NCI-H1436 treated with DMSO at 0.1 percent for 48 hours (cell line): ENCODE data around the gene KDM2B.
A peak's percentile ranks its signal among the peaks of the same experiment; 100 is the strongest.
"Not testable (repeated sequence)": the region's sequence is repeated elsewhere in the genome, so short reads cannot be mapped to it uniquely, and the experiment has no call there.

Source experiments
- DNase-seq: peaks from one replicate; lab custom pipeline; 2025; lab: John Stamatoyannopoulos, UW

KDM2B gene

DNA sequence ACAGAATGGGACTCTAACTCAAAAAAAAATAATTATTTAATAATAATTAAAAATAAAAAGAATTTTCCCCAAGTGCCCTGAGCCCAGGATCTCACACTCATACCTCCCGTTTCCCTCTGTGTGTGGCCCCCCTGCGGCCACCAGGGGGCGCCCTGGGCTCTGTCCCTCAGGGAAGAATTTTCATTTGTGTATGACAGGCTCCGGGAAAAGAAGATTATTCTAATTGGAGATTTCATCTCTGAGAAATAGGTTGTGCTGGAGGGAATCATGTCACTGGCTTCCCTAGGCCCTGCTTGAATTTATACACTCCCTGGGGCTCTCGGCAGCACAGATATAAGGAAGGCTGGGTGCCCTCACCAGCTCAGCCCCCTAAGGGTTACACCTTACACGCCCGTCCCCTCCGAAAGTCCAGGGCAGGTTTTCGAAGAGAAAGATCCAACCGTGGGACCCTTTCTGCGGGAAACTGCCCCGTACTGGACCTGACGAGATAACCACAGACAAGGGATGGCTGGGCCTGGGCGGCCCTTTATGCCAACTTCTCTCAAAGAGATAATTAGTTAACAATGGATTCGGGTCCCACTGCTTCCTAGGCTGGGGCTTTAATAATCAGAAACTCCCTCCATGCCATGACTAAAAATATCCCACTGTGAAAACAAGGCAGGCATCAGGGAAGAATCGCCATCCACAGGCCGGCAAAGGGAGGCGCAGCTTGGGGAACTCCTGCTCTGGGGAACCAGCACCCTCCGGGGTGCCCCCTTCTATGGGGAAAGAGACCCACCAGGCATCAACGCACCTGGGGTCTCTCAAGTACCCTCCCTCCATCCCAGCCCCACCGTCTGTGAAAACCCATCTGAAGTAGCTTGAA is 80.7 kb downstream of the KDM2B start:
- peak; percentile 17 for DNase-seq

DNA sequence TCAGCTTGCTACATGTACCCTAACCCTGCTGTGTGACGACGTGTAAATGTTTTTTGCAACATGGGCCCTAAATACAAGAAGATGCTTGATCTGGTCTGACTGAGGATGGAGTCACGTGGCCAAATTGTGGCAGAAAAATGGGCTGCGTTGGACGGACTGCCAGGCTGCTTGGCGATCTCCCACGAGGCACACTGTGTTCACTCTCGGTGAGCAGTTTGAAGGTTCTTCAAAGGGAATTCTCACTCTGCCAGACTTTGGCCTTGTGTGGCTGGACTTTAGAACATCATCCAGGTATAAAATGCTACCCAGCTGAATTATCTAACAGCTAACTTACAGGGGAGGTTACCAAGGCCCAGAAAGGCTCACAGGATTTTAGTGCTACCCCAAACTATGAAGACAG is 85.1 kb downstream of the KDM2B start:
- DNase-seq, result no peak

DNA sequence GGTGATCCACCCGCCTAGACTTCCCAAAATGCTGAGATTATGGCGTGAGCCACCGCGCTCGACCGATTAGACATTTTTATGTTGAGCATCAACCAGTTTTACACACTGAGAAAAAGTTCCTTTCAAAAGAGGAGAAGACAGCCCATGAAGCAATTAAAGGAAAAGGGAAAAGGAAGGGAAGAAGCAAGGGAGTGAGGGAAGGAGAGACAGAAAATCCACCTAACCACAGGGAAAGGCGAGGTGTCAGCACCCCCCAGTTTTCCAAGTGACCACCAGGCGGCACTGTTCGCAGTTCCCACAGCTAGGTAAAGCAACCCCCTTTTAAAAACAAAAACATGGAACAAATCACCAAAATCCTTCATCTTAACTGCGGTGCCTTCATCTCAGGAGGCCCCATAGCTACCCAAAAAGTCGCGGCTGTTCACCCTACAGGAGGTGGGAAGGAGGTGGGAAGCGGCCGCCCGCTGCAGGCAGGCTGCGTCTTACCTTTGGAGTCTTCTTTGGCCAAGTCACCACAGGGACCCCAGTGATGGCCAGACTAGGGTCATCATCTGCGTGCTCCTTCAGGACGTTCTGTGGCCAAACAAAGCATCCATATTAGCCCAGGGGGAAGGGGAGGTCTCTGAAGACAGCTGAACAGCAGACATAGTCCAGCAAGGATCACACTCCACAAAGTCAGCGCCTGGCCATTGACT is 86.6 kb downstream of the KDM2B start:
- DNase-seq, result no peak

DNA sequence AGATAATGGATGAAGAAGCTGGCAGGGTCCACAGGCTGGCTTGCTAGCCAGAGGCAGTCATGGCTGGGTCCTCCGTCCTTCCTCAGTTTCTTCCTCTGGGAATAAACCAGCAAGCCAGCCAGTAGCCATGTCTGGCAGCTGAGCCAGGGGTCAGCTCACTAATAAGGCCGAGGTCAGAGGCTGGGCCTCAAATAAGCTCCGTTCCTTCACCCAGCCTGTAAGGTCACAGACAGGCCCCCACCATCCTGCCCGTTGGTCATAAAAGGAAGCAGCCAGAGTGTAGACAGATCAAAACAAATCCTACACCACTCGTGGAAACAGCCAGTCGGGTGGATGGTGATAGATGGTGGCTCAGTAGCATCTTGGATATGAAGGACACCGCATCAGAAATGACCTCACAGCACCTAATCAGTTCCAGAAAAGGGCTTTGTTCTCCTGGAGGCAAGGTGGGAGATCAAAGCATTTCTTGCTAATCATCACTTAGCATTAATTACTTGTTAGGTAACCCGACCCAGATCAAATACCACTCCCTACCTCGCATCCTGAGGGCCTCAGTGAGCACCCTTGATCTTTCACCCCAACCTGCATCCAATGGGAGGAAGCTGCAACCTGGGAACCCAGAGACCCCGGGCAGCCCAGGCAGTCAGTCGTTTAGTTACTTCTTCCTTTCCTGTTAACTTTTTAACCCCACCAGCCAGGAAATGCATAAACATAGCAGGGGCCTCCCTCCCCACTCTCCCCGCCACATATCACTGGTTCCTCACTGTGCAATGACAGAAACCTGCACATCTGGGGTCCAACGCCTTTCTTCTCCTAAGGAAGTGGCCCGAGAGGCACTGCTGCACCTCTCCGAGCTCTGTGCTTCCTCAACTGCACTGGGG is 90.2 kb downstream of the KDM2B start:
- no peak for DNase-seq

DNA sequence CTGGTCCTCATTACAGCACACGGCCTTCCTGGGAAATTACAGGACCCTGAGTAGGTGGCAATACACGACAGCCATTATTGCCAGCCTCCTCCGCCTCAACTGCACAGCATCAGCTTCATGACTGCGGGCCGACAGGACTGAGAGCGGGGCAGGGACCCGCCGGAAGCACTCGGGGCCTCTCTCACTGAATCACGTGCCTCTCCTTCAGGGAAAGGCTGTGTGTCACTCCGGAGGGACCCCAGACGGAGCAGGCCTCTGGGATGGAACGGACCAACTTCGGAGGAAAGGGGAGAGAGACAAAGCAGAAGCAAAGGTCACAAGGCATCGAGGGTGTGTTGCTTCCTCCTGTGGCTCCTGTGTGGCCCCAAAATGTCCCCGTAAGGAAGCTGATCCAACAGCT is 90.9 kb downstream of the KDM2B start:
- DNase-seq, result no peak

DNA sequence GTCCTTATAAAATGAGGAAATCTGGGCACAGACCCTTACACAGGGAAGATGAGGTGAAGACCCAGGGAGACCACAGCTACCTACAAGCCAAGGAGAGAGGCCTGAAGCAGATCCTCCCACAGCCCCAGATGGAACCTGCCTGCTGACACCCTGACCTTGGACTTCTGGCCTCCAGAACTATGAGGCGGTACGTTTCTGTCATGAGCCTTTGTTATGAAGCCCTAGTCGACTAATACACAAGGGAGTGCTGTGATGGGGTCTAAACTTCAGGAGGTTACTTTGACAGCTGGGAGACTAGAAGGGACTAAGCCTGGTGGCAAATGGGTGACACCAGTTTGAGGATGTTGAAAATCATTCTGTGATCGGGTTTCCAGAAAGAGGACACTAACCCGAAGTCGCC is 95.9 kb downstream of the KDM2B start:
- DNase-seq, result no peak

DNA sequence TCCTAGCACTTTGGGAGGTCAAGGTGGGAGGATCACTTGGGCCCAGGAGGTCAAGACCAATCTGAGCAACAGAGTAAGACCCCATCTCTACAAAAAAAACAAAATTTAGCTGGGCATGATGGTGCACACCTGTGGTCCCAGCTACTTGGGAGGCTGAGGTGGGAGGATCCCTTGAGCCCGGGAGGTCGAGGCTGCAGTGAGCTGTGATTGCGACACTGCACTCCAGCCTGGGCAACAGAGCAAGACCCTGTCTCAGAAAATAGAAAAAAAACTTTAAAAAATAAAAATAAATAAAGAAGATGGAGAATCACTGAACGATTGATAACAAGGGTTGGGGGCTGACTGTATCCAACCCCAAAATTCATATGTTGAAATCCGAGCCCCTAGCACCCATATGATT is 96.3 kb downstream of the KDM2B start:
- DNase-seq, result not testable (repeated sequence)

DNA sequence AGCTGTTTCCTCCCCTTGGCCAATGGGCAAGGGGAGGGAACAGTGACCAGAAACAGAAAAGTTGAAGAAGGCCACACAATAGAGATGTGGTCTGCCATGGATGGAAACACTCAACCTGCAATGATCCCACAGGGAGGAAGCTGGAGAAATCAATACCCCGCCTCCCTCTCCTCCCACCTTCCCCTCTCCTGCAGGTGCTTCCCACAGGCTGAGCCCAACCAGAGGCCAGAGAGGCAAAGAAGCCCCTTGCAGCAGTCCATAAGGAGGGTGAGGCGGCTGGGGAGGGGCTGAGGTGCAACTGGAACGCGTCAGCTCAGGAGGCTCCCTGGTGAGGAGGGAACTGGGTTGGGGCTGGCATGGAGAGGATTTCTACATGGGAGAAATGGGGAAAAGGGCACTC is 96.9 kb downstream of the KDM2B start:
- no peak for DNase-seq

DNA sequence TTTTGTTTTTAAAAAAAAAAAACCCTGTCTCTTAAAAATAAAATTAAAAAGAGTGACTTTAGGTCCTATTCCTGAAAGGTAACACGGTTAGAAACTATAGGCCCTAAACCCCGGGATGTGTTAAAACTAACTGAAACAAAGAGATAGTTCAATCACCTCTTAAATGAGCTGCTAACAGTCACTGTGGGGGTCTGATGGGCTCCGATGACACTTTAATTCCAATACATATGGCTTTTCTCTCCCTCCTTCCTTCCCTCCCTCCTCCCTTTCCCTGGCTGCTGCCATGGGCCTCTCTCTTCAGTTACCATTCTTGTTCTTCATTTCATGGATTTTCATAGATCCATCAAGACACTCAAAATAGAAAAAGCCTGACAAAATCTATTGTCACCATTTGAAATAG is 104.3 kb downstream of the KDM2B start:
- no peak for DNase-seq

DNA sequence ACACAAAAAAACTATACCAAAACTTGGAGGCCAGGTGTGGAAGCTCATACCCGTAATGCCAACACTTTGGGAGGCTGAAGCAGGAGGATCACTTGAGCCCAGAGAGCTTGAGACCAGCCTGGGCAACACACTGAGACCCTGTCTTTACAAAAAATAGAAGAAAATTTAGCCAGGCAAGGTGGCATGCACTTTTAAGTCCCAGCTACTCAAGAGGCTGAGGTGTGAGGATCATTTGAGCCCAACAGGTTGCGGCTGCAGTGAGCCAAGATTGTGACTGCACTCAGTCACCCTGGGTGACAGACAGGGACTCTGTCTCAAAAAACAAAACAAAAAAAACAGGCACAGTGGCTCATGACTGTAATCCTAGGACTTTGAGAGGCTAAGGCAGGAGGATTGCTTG is 105.5 kb downstream of the KDM2B start:
- no peak for DNase-seq

DNA sequence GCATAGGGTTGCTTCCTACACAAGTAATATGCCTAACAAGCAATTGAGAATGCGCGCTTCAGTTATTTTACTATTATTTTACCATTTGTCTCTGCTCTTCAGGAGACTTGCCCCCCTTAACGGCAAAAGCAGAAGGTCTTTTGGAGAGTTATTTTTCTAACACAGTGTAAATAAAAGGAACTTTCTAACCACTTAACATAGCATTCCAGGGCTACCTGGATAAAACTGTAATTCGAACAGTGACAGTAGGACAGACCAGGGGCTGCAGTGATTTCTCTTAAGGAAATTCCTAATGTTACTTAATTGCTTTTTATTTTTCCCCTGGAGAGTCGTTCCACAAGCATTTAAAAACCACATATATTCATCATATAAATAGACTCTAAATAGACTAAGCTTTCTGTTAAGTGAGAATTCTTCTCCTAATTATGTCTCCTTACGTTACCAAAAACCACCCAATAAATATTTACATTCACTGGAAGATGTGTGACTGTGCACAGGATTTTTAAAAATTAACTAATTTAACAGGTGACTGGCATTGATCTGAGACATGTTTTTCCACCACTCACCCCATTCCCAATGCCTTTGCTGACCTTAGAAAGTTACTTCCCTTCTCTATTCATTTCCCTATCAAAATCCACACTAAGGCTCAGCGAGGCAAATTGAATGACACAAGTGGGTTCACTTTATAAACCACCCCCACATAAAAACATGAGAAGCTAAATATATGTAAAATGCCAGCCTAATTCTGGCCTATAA is 108.5 kb downstream of the KDM2B start:
- no peak for DNase-seq

DNA sequence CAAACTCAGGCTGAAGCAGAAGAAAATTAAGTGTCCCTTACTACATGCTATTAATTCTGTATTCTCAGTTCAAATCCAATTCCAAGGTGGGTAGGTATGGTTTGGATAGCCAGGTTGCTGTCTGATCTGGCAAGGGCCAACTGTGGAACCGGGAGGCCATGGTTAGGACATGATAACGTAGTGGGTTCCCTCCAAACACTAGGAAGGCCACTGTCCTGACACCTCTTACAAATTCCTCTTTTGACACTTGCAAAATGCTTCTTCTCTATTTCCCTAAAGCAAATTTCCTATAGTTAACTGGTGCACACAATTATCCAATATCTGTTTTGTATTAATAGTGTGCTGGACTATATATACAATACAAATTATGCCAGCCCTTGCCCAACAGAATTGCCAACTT is 110.1 kb downstream of the KDM2B start:
- no peak for DNase-seq

DNA sequence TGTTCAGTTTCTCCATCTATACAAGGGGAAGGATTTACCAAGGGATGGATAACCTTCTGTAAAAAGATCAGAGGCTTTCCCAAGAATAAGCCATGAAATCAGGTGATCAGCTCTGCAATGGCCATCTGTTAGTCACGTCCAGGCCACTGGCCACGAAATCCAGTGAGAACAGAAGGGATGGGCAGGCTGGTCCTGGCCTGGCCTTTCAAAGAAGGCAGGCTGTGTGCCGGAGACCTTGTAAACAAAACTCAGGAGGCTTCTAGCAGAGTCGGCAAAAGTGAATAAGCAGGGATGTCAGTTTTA is 112.4 kb downstream of the KDM2B start:
- no peak for DNase-seq

DNA sequence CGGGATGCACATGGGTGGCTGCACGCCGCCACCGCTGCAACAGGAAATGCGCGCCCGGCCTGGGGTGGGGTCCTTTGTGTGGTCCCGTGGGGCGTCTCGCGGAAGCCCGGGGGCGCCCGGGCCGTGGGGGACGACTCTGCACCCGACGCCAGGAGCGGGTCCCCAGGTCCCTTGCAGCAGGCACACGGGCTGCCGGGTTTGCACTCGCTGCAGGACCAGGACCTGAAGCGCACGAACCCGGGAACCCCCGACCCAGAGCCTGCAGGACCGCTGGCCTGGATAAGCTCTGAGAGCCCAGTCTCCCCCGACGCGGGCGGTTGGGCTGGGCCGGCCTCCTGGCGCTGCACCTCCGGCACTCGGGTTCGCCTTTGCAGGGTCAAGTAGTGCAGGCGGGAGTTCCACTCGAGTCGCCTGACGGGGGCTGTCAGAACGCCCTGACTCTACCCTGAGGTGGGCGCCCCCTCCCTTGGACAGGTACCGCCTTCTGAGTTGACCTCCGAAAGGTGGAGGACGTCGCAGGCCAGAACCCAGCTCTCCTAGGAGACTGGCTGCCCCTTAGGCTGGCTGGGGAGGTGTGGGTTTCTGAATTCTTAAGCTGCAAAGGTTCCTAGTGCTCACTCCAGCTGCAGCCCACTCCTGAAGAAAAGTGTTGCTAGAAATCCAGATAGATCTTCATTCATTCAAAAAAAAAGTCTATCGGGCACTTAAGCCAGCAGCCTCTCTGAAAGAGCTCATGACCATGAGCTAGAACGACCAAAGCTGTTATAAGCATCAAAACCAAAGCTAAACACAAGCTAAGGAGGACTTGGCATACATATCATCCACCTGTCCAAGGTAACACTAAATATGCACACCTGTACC is 113.0 kb downstream of the KDM2B start:
- DNase-seq, result no peak

DNA sequence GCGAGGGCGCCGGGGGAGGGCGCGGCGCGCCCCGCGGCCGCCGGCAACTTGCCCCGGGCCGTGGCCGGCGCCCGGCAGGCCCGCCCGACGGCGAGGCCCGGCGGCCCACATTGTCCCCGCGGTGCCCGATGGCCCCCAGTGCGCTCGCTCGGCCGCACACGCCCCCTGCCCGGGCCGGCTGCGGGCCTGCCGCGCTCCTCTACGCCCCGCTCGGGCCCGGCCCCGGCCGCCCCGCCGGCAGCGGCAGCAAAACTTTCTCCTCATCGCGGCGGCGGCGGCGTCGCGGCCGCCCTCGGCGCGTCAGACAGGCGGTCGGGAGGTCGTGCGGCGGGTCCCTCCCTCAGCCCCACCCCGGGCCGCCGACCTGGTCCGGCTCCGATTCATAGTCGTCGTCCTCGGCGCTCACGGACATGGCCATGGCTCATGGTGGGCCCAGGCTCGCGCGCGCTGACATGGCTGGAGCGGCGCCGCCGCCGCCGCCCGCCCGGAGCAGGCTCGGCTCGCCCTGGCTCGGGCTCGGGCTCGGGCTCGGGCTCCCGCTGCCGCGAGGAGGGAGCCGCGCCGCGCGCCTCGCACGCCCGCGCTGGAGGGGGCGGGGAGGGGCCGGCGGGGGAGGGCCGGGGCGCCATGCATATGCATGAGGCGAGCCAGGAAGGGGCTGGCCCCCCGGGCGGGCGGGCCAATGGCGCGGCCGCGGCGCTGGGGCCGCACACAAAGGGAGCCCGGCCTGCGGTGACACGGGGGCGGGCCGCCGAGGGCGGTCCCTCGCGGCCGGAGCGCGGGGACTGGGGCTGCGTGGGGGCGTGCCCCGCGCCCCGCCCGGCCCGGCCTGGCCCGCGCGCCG is 113.8 kb downstream of the KDM2B start:
- DNase-seq, result peak; percentile 14

DNA sequence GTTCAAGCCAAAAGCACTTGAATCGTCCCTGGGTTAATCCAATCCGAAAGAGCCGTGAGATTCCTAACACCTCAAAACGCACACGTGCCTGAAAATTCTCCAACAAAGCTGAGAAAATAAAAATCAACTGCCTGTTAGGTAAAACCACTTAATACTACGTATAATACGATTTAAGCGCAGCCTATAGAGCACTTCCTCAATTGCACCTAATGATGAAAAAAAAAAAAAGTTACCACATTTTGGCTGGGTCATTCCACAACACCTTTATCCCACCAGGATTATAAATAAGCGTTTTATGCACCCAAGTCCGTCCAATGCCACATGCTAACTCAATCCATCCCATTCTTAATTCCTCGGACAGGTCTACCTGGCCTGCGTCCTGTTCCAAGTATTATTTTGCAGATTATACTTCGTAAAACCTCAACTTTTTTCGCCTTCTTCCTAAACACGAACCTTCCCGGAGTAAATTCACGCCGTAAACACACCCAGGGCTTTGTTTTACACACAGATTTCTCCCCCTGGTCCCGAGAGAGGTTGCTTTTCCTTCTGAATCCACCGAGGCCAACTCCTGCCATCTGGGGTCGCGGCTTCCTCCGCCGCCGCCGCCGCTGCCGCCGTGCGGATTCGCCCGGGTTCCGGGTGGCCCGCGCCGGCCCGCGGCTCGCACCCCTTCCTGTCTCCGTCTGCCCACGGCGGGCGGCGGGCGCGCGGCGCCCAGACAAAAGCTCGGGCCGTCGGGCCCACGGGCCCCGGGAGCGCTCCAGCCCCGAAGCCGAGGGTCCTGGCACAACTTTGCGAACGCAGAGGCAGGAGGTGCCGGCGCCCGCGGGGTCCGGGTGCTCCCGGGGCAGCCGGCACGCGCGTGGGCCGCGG is 114.7 kb downstream of the KDM2B start:
- DNase-seq, result no peak

DNA sequence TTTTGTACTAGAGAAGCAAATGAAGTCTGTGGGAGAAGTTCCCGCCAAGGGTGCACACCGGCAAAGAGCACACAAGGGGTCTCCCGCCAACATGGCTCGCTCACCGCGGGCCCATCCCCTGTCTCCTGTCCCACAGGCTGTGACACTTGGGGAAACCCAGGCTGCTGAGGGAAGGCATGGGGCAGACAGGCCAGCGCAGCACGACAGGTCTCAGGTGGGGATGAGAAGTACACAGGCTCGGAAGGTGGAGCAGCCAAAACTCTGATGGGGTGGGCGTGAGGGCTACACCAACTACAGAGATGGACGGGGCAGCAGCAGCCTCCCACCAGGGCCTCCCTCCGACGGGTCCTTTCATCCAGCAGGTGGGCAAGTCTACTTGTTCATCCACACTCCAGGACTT is 116.5 kb downstream of the KDM2B start:
- no peak for DNase-seq

DNA sequence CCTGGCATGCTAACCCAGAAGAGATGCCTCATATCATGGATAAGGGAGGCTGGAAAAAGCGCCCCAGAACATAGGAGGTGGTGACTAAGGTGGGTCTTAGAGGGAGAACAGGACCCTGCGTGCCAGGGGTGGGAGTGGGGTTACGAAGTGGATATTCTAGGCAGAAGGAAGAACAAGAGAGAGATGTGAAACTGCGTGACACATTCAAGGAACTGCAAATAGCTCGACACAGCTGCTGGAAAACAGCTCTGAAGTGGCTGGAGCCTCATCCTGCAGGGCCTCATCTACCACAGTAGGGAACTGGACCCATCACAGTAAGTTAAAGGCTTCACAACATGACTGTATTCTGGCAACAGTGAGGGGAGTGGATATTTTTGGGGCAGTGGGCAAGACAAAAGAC is 119.8 kb downstream of the KDM2B start:
- DNase-seq, result no peak

DNA sequence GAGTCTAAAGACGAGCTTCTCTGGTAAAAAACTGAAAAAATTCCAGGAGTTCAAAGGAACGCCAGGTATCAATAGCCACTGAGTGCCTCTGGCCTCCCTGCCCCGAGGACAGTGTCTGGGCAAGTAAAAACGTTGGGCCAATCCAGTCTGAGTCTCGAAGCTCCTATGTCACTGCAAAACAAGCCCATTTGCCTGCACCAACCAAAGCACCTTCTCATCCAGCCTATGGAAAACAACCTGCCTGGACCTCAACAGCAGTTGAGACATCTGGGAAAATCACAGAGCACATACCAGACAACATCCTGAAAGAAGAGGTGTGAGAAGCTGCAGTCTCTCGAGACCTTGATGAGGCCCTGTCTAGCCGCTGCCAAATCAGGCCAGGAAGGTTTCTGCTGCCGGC is 124.3 kb downstream of the KDM2B start:
- DNase-seq, result no peak
